Measurements from ENCODE around the gene GAK. TPM values are rescaled to one million over a fixed set of nuclear protein-coding genes. Genes with fewer than 3 reads are reported as not detected.

GAK gene
- total and polyA plus RNA-seq, 4 donors: 27.4 to 69.7 (median 47.0) TPM

DNA sequence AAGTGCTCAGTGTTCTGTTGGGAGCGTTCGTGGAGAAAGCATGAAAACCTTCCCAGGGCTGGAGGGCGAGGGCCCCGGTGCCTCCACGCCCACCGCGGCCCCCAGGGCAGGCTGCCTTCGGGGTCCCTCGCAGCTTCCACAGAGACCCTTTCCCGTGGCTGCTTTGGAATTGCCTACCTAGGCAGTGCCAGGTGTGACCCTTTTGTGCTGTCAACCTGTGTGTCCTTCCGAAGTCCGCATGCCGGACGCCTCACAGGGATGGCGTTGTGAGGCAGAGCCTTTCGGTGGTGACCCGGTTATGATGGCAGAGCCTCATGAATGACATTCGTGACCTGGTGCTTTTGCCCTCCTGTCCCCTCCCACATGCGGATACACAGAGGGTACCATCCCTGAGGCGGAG lies 17.5 kb upstream of the GAK start:
- WGBS: 95% methylated on average over 20 of the region's 20 CpGs
- no peak overlapping the region for H3K27ac ChIP-seq (ENCODE audit: low read depth in 1 of 2, low read length in 2 of 2)

DNA sequence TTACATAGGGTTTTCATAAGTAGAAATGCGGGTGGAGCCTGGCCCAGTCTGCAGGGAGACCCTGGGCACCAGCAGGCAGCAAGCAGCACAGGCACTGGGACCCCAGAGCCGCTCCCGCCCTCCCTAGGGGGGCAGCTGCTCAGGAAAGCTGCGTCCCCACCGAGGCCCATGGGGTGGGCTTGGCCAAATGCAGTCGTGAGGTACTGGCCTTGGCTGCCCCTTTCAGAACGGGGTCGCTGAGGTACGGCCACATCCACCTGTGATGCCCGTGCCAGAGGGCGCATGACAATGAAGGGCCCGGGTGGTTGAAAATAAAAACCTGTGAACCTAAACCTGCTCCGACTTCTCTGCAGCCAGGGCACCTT lies 16.8 kb upstream of the GAK start:
- Histone ChIP-seq H3K9ac (ENCODE audit: low read depth in 1 of 2, low read length in 2 of 2) (no peak overlapping the region), H3K27me3 (ENCODE audit: control insufficient read depth in 4 of 4, insufficient read depth in 4 of 4, low read length in 3 of 4) (no peaks in the 10 kb centered on the region), H3K9me3 (ENCODE audit: control insufficient read depth in 4 of 4, low read length in 3 of 4) (no peaks in the 10 kb centered on the region), H3K4me1 (ENCODE audit: control insufficient read depth in 4 of 4, insufficient read depth in 4 of 4, low read length in 3 of 4) (no peaks in the 10 kb centered on the region), H3K36me3 (ENCODE audit: control insufficient read depth in 4 of 4, insufficient read depth in 3 of 4, low read depth in 1 of 4, low read length in 3 of 4) (peaks cover 0 to 8% (median 2%) of the 10 kb centered on the region in 4 donors), H3K4me3 (ENCODE audit: low read depth in 1 of 3, low read length in 3 of 3) (no peak overlapping the region), H3K27ac (ENCODE audit: low read depth in 1 of 2, low read length in 2 of 2) (no peak overlapping the region)
- 93% methylated on average over 13 of the region's 13 CpGs for WGBS
- DNase-seq (ENCODE audit: low spot score): no peak
- TF ChIP-seq RXRA (IDR thresholded peaks at IDR 0.05): no peak

More for the DNA sequence above, 17.5 kb upstream of the GAK start:
- no peaks in the 10 kb centered on the region for H3K27me3 ChIP-seq (ENCODE audit: control insufficient read depth in 4 of 4, insufficient read depth in 4 of 4, low read length in 3 of 4)
- peaks cover 0 to 10% (median 3%) of the 10 kb centered on the region in 4 donors for H3K36me3 ChIP-seq (ENCODE audit: control insufficient read depth in 4 of 4, insufficient read depth in 3 of 4, low read depth in 1 of 4, low read length in 3 of 4)
- no peaks in the 10 kb centered on the region for H3K4me1 ChIP-seq (ENCODE audit: control insufficient read depth in 4 of 4, insufficient read depth in 4 of 4, low read length in 3 of 4)
- no peaks in the 10 kb centered on the region for H3K9me3 ChIP-seq (ENCODE audit: control insufficient read depth in 4 of 4, low read length in 3 of 4)
- no peak overlapping the region for H3K9ac ChIP-seq (ENCODE audit: low read depth in 1 of 2, low read length in 2 of 2)
- TF ChIP-seq MAX (IDR thresholded peaks at IDR 0.05): no peak
- TF ChIP-seq, protein P1, sequence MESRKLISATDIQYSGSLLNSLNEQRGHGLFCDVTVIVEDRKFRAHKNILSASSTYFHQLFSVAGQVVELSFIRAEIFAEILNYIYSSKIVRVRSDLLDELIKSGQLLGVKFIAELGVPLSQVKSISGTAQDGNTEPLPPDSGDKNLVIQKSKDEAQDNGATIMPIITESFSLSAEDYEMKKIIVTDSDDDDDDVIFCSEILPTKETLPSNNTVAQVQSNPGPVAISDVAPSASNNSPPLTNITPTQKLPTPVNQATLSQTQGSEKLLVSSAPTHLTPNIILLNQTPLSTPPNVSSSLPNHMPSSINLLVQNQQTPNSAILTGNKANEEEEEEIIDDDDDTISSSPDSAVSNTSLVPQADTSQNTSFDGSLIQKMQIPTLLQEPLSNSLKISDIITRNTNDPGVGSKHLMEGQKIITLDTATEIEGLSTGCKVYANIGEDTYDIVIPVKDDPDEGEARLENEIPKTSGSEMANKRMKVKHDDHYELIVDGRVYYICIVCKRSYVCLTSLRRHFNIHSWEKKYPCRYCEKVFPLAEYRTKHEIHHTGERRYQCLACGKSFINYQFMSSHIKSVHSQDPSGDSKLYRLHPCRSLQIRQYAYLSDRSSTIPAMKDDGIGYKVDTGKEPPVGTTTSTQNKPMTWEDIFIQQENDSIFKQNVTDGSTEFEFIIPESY (IDR thresholded peaks at IDR 0.05): no peak
- no peak for TF ChIP-seq GABPA (IDR thresholded peaks at IDR 0.05 in 1 of 2, conservative IDR thresholded peaks at IDR 0.05 in 1 of 2)
- no peak for TF ChIP-seq FOXA1 (IDR thresholded peaks at IDR 0.05)
- H3K4me3 ChIP-seq (ENCODE audit: low read depth in 1 of 3, low read length in 3 of 3): no peak overlapping the region
- no peak for DNase-seq (ENCODE audit: low spot score)

DNA sequence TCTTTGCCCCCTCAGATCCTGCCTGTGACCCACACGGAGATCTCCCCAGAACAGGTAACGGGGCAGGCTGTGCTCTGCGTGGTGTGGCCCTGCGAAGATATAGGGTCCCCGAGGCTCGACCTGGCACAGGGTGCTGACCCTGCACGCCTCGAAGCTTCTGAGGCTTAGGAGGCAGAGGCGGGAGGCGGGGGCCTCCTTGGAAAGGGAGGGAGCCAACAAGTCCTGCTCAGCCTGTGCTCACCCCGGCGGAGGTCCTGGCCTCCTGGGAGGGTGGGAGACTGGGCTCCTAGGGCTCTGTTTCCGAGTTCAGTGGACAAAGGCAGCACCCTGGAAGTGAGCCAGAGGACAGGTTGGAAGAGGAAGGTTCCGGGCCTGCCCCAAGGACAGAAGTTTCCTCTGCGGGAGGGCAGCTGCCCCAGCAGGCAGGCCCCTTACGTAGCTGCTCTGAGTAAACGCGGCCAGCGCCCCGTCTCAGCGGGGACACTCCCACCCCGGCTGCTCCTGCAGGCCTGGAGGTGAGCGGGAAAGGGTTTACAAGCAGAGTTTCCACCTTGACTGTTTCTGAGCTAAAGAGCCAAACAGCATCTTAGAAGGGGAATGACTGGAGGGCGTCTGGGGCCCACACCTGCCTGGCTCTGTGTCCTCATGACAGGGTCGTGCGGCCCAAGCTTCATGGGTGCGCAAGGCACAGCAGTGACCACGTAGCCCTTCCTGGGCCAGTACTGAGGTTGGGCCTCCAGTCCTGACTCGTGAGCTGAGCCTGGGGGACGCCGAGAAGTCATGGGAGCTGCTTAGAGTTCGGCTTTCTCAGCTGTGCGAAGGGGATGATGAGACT lies 16.2 kb upstream of the GAK start:
- no peak for DNase-seq (ENCODE audit: low spot score)
- Histone ChIP-seq H3K4me3 (ENCODE audit: low read depth in 1 of 3, low read length in 3 of 3) (no peak overlapping the region), H3K36me3 (ENCODE audit: control insufficient read depth in 4 of 4, insufficient read depth in 3 of 4, low read depth in 1 of 4, low read length in 3 of 4) (peaks cover 0 to 3% (median under 1%) of the 10 kb centered on the region in 4 donors), H3K4me1 (ENCODE audit: control insufficient read depth in 4 of 4, insufficient read depth in 4 of 4, low read length in 3 of 4) (peaks cover 0 to 1% (median 0%) of the 10 kb centered on the region in 4 donors), H3K27me3 (ENCODE audit: control insufficient read depth in 4 of 4, insufficient read depth in 4 of 4, low read length in 3 of 4) (no peaks in the 10 kb centered on the region), H3K27ac (ENCODE audit: low read depth in 1 of 2, low read length in 2 of 2) (no peak overlapping the region), H3K9me3 (ENCODE audit: control insufficient read depth in 4 of 4, low read length in 3 of 4) (no peaks in the 10 kb centered on the region), H3K9ac (ENCODE audit: low read depth in 1 of 2, low read length in 2 of 2) (no peak overlapping the region)
- no peak for TF ChIP-seq RAD21 (IDR thresholded peaks at IDR 0.05)
- no peak for TF ChIP-seq MAX (IDR thresholded peaks at IDR 0.05)
- TF ChIP-seq JUND (IDR thresholded peaks at IDR 0.05): no peak
- no peak for TF ChIP-seq TAF1 (conservative IDR thresholded peaks at IDR 0.05)
- TF ChIP-seq GABPA (IDR thresholded peaks at IDR 0.05 in 1 of 2, conservative IDR thresholded peaks at IDR 0.05 in 1 of 2): no peak
- no peak for TF ChIP-seq FOXA1 (IDR thresholded peaks at IDR 0.05)
- TF ChIP-seq, protein P2, sequence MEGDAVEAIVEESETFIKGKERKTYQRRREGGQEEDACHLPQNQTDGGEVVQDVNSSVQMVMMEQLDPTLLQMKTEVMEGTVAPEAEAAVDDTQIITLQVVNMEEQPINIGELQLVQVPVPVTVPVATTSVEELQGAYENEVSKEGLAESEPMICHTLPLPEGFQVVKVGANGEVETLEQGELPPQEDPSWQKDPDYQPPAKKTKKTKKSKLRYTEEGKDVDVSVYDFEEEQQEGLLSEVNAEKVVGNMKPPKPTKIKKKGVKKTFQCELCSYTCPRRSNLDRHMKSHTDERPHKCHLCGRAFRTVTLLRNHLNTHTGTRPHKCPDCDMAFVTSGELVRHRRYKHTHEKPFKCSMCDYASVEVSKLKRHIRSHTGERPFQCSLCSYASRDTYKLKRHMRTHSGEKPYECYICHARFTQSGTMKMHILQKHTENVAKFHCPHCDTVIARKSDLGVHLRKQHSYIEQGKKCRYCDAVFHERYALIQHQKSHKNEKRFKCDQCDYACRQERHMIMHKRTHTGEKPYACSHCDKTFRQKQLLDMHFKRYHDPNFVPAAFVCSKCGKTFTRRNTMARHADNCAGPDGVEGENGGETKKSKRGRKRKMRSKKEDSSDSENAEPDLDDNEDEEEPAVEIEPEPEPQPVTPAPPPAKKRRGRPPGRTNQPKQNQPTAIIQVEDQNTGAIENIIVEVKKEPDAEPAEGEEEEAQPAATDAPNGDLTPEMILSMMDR (IDR thresholded peaks at IDR 0.05; ENCODE audit: low read depth, low read length, missing input control): no peak
- TF ChIP-seq NR2F2 (IDR thresholded peaks at IDR 0.05): no peak
- no peak for TF ChIP-seq FOXA2 (IDR thresholded peaks at IDR 0.05)
- TF ChIP-seq YY1 (IDR thresholded peaks at IDR 0.05): no peak
- TF ChIP-seq HNF4G (IDR thresholded peaks at IDR 0.05): no peak
- TF ChIP-seq SP1 (IDR thresholded peaks at IDR 0.05): no peak
- TF ChIP-seq HNF4A (conservative IDR thresholded peaks at IDR 0.05): no peak
- 87% methylated on average over 33 of the region's 33 CpGs for WGBS
